Left lung (tissue), 10 donors: ENCODE data around the gene SOX6. TPM values are rescaled to one million over a fixed set of nuclear protein-coding genes. Genes with fewer than 3 reads are reported as not detected.
"Not testable (repeated sequence)": the region's sequence is repeated elsewhere in the genome, so short reads cannot be mapped to it uniquely, and the experiment has no call there.

Experiments
- ATAC-seq: fragments of 200-7000 bp; cut with Tn5 transposase; one replicate; pipeline ENCODE4 v1.9.1; 2020; ENCODE audit warnings: moderate library complexity
- DNase-seq, 4 donors: peaks; one replicate each; pipeline ENCODE4 v3.0.0-alpha.2; 2013 to 2020
- H3K27ac ChIP-seq, 2 donors: fragments of 200-600 bp; sonication (generic) in 1 of 2; one replicate each; pipeline versions ENCODE4 v1.5.0 to v1.8.0; 2020 to 2021
- H3K27me3 ChIP-seq, 2 donors: fragments of 200-600 bp; sonication (generic) in 1 of 2; one replicate each; pipeline versions ENCODE4 v1.5.0 to v1.8.0; 2020 to 2021
- H3K36me3 ChIP-seq, 2 donors: fragments of 200-600 bp; sonication (generic) in 1 of 2; one replicate each; pipeline versions ENCODE4 v1.5.0 to v1.8.0; 2020 to 2021
- H3K4me1 ChIP-seq, 2 donors: fragments of 200-600 bp; one replicate each; pipeline ENCODE4 v1.8.0; 2021
- H3K4me3 ChIP-seq, 2 donors: fragments of 200-600 bp; sonication (generic) in 1 of 2; one replicate each; pipeline versions ENCODE4 v1.5.0 to v1.8.0; 2020 to 2021; ENCODE audit warnings: mild to moderate bottlenecking in 1 of 2
- H3K9me3 ChIP-seq, 2 donors: fragments of 200-600 bp; sonication (generic) in 1 of 2; one replicate each; pipeline versions ENCODE4 v1.5.0 to v1.8.0; 2020 to 2021
- intact Hi-C, 2 donors: fragments of 100-400 bp; cut with DNase I; formaldehyde crosslinking; loops; one replicate each; pipeline versions ENCODE4 v1.11.2 to v1.14.2; 2022
- polyA plus RNA-seq, 6 donors: library from polyadenylated mRNA; unstranded; fragments of 120-200 nt; gene quantifications; one replicate each; pipeline ENCODE4 v1.2.1, GENCODE V29; 2013; ENCODE audit not compliant: insufficient read length in 6 of 6
- total RNA-seq, 2 donors: library from RNA; stranded (reverse); fragmentation: NEBNext Ultra II Directional; extraction: Animal tissue kit (Norgen Biotek cat#: 25700); gene quantifications; one replicate each; pipeline ENCODE4 v1.2.1, GENCODE V29; 2021
- TF ChIP-seq, protein P1 (sequence below), 2 donors: fragments of 200-600 bp; sonication (generic) in 1 of 2; IDR thresholded peaks; one replicate each; pipeline versions ENCODE4 v1.5.0 to v1.8.0; 2021; ENCODE audit warnings: antibody characterized with exemption in 2 of 2
- donor health status: DM: no; HTN: yes; CAD: no.
- donor health status: DM: no; HTN: no; CAD: no.

The SOX6 gene
- total and polyA plus RNA-seq, 8 donors = 4.7 to 20.5 (median 15.6) TPM

DNA sequence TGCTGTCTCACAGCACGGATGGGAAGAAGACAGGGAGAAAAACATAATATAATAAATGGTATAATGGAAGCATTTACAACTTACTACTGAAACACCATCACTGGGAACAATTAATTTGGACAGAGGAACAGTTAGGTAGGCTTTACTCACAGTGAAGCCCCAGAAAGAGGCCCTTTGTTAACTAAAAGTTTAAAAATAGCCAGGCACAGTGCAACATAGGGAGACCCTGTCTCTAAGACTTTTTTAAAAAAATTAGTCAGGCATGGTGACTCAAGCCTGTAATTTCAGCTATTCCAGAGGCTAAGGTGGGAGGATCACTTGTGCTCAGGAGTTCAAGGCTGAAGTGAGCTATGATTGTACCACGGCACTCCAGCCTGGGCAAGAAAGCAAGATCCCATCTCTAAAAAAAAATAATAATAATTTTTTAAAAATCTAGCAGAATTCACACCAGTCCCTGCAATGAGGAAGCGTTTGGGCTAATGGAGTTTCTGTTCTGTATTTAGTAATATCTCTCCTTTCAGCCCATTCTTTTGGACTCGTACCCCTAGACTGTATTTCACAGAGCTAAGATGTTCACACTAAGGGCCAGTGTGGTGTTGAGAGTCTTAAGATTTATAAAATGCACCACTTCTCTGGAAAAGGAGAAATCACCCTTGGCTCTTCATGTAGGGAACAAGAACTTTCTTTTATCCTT, 275.5 kb downstream of the SOX6 start:
- H3K27ac ChIP-seq = no peak overlapping the region
- no peaks in the 10 kb centered on the region for H3K9me3 ChIP-seq
- DNase-seq (no peak), ATAC-seq (no peak)
- intact Hi-C loops = no loop called here
- TF ChIP-seq, protein P1, sequence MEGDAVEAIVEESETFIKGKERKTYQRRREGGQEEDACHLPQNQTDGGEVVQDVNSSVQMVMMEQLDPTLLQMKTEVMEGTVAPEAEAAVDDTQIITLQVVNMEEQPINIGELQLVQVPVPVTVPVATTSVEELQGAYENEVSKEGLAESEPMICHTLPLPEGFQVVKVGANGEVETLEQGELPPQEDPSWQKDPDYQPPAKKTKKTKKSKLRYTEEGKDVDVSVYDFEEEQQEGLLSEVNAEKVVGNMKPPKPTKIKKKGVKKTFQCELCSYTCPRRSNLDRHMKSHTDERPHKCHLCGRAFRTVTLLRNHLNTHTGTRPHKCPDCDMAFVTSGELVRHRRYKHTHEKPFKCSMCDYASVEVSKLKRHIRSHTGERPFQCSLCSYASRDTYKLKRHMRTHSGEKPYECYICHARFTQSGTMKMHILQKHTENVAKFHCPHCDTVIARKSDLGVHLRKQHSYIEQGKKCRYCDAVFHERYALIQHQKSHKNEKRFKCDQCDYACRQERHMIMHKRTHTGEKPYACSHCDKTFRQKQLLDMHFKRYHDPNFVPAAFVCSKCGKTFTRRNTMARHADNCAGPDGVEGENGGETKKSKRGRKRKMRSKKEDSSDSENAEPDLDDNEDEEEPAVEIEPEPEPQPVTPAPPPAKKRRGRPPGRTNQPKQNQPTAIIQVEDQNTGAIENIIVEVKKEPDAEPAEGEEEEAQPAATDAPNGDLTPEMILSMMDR (IDR thresholded peaks at IDR 0.05) = no peak
- H3K4me1 ChIP-seq = no peaks in the 10 kb centered on the region
- H3K27me3 ChIP-seq = no peaks in the 10 kb centered on the region
- no peaks in the 10 kb centered on the region for H3K36me3 ChIP-seq
- H3K4me3 ChIP-seq = no peak overlapping the region

DNA sequence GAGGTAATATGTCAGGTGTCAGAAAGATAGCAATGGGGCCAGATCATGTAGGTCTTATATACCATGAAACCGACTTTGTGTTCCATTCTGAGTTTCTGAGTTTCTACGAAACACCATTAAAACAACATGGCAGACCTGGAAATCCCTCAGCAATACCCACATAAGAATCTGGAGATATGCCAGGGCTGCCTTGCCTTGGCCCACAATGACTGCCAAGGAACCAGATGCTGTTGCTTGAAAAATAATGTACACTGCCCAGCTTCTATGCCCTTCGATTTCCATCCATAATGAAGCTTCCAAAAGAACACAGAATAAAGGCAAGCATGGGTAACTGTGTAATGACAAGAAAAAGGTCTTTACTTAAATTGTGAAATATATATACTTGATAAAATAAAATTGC, 277.4 kb downstream of the SOX6 start:
- H3K4me3 ChIP-seq = no peak overlapping the region
- no peaks in the 10 kb centered on the region for H3K4me1 ChIP-seq
- H3K27me3 ChIP-seq = no peaks in the 10 kb centered on the region
- peaks cover 0 to 11% of the 10 kb centered on the region in 2 donors for H3K9me3 ChIP-seq
- no peak for DNase-seq
- TF ChIP-seq, protein P1 (IDR thresholded peaks at IDR 0.05) = no peak
- intact Hi-C loops = no loop called here
- H3K27ac ChIP-seq = no peak overlapping the region
- ATAC-seq = no peak
- no peaks in the 10 kb centered on the region for H3K36me3 ChIP-seq

DNA sequence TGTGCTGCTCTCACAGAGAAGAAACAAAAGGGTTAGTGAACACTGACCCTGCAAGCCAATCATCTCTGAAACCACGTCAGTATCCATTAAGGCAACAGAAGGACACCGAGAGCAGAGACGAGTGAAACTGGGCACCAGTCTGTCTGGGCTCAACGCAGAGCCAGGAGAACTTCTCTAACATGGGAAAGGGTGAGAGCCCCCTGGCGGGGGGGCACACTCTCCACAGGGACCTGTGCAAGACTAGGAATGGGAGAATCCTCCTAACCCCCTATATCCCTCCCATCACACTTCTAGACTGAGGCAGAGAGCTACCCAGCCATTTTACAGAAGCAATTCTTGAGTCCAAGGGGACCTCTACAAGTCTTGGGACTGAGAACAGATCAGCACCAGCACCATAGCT, 285.8 kb downstream of the SOX6 start:
- intact Hi-C loops = no loop called here
- H3K4me3 ChIP-seq = no peak overlapping the region
- DNase-seq = no peak
- ATAC-seq = no peak
- TF ChIP-seq, protein P1 (IDR thresholded peaks at IDR 0.05) = no peak
- H3K36me3 ChIP-seq = no peaks in the 10 kb centered on the region
- H3K27ac ChIP-seq = no peak overlapping the region
- H3K9me3 ChIP-seq = peaks cover 0 to 11% of the 10 kb centered on the region in 2 donors
- no peaks in the 10 kb centered on the region for H3K4me1 ChIP-seq
- H3K27me3 ChIP-seq = no peaks in the 10 kb centered on the region

DNA sequence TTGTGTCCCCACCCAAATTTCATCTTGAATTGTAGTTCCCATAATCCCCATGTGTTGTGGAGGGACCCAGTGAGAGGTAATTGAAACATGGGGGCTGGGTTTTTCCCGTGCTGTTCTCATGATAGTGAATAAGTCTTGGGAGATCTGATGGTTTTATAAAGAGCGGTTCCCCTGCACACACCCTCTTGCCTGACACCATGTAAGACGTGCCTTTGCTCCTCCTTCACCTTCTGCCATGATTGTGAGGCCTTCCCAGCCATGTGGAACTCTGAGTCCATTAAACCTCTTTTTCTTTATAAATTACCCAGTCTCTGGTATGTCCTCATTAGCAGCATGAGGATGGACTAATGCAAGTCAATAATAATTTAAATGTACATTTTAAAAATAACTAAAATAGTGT, 289.1 kb downstream of the SOX6 start:
- H3K4me3 ChIP-seq, H3K9me3 ChIP-seq, H3K4me1 ChIP-seq, intact Hi-C loops, DNase-seq, H3K36me3 ChIP-seq, ATAC-seq, H3K27ac ChIP-seq, H3K27me3 ChIP-seq: not testable (repeated sequence)

DNA sequence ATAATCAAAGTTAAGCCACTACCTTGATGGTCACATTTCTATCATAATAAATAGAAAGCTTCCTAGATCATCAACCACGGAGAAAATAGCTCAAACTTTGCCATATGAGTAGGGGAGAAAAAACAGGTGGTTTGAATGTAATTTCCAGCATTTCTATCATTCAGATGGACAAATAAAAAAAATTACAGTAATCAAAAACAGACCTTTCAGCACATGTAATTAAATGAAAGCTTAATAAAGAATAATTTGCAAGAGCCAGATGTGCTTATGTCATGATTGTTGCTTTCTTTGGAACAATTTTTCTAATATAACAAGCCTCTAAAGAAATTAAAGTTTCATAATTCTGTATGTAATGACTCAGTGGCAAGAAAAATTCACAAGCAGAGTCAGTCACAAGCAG, 297.0 kb downstream of the SOX6 start:
- Histone ChIP-seq H3K4me3 (no peak overlapping the region), H3K27me3 (no peaks in the 10 kb centered on the region), H3K9me3 (peaks cover 0 to 3% of the 10 kb centered on the region in 2 donors), H3K36me3 (no peaks in the 10 kb centered on the region), H3K4me1 (no peaks in the 10 kb centered on the region), H3K27ac (no peak overlapping the region)
- intact Hi-C loops = no loop called here
- TF ChIP-seq, protein P1 (IDR thresholded peaks at IDR 0.05) = no peak
- DNase-seq = no peak
- ATAC-seq = no peak

DNA sequence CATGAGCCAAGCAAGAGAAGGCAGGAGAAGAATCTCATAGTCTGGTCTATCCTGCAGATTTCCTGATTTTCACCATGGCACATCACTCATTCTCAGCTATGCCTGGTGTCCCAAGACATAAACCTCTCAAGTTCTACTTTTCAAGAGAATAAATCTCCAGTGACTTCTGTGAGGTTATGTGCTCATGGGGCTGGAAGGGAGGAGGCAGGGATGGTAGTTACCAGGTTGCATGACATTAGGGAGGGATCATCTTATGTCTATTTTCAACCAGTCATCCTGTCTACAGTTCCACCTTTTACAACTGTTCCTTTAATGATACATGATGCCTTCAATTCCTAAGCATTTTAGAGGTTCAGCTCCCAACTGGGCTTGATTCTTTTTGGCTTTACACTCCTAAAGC, 297.7 kb downstream of the SOX6 start:
- TF ChIP-seq, protein P1 (IDR thresholded peaks at IDR 0.05) = no peak
- DNase-seq (no peak), ATAC-seq (no peak)
- peaks cover 0 to 3% of the 10 kb centered on the region in 2 donors for H3K9me3 ChIP-seq
- no peaks in the 10 kb centered on the region for H3K27me3 ChIP-seq
- no peak overlapping the region for H3K27ac ChIP-seq
- H3K36me3 ChIP-seq = no peaks in the 10 kb centered on the region
- no peaks in the 10 kb centered on the region for H3K4me1 ChIP-seq
- H3K4me3 ChIP-seq = no peak overlapping the region
- intact Hi-C loops = no loop called here
